A549 (cell line): ENCODE measurements around the gene FADS1. TPM values are rescaled to one million over a fixed set of nuclear protein-coding genes. Genes with fewer than 3 reads are reported as not detected.

ENCODE experiments used
- ATAC-seq, 2 experiments: fragments of 200-7000 bp in 1 of 2; fragments of >200 bp in 1 of 2; cut with Nextera tagmentation in 1 of 2; cut with Tn5 transposase in 1 of 2; 3 replicates each; pipeline versions ENCODE4 v1.8.0 to v1.9.1; 2018 to 2020; ENCODE audit warnings: mild to moderate bottlenecking in 1 of 2, moderate library complexity in 1 of 2
- CTCF ChIA-PET: fragments of 300-600 bp; sonication (Branson Sonifier 250); formaldehyde crosslinking; extraction: SDS; loops from one replicate; lab custom pipeline; 2021; ENCODE audit warnings: antibody characterized with exemption, inconsistent platforms; lab: Yijun Ruan, JAX
- POLR2A ChIA-PET: fragments of 350-600 bp; formaldehyde crosslinking; extraction: SDS; loops from one replicate; lab custom pipeline; 2021; ENCODE audit warnings: antibody characterized with exemption, inconsistent platforms; lab: Yijun Ruan, JAX
- DNase-seq, 2 experiments: peaks; one replicate each; pipeline versions ENCODE4 v3.0.0 to v3.0.0-alpha.2; 2011 to 2016; ENCODE audit warnings: low read depth in 1 of 2, low spot score in 1 of 2
- FAIRE-seq: peaks from 2 replicates; lab custom pipeline; 2011; peaks lifted over from hg19 to GRCh38; lab: Jason Lieb, UNC
- H3K27ac ChIP-seq, 2 experiments: fragments of >200 bp; sonication (Bioruptor Twin); formaldehyde crosslinking; 3 replicates each; pipeline ENCODE4 v1.5.1; 2016 to 2017
- H3K4me1 ChIP-seq: fragments of >200 bp; sonication (Bioruptor Twin); formaldehyde crosslinking; 3 replicates; pipeline ENCODE4 v1.6.1; 2016
- H3K4me2 ChIP-seq: fragments of >200 bp; sonication (Bioruptor Twin); formaldehyde crosslinking; 3 replicates; pipeline ENCODE4 v1.6.1; 2016
- H3K4me3 ChIP-seq: fragments of >200 bp; sonication (Bioruptor Twin); formaldehyde crosslinking; 3 replicates; pipeline ENCODE4 v1.5.1; 2016
- H3K9me3 ChIP-seq: fragments of >200 bp; sonication (Bioruptor Twin); formaldehyde crosslinking; 3 replicates; pipeline ENCODE4 v1.6.1; 2016
- BHLHE40 ChIP-seq: IDR thresholded peaks from 2 replicates; pipeline ENCODE4 v1.6.1; 2012; ENCODE audit warnings: low read depth, low read length, inconsistent platforms
- CEBPB ChIP-seq, 2 experiments: fragments of >200 bp in 1 of 2; sonication (Bioruptor Twin) in 1 of 2; formaldehyde crosslinking in 1 of 2; IDR thresholded peaks; 2 replicates each; pipeline ENCODE4 v1.6.1; 2012 to 2016
- CHD2 ChIP-seq: fragments of 150-350 bp; IDR thresholded peaks from 2 replicates; pipeline ENCODE4 v1.6.1; 2014; ENCODE audit warnings: low read length; ENCODE audit not compliant: partially characterized antibody
- EHF ChIP-seq: fragments of 250-450 bp; sonication (Bioruptor Pico); IDR thresholded peaks from 2 replicates; pipeline ENCODE4 v1.5.0; 2020; ENCODE audit warnings: mild to moderate bottlenecking
- EP300 ChIP-seq, 2 experiments: fragments of >200 bp; sonication (Bioruptor Twin); formaldehyde crosslinking; IDR thresholded peaks; 2 replicates in 1 of 2; 3 replicates in 1 of 2; pipeline ENCODE4 v1.6.1; 2016 to 2017
- ESRRA ChIP-seq: fragments of 150-350 bp; IDR thresholded peaks from 2 replicates; pipeline ENCODE4 v1.6.1; 2014; ENCODE audit warnings: mild to moderate bottlenecking, low read length, borderline replicate concordance
- FOXS1 ChIP-seq: fragments of 250-450 bp; sonication (Bioruptor Pico); IDR thresholded peaks from 2 replicates; pipeline ENCODE4 v1.5.0; 2020; ENCODE audit warnings: mild to moderate bottlenecking, moderate library complexity
- HDAC2 ChIP-seq: fragments of 200-600 bp; sonication (generic); IDR thresholded peaks from 2 replicates; pipeline ENCODE4 v1.6.1; 2016
- JUN ChIP-seq, 2 experiments: fragments of >200 bp; sonication (Bioruptor Twin); formaldehyde crosslinking; IDR thresholded peaks; 2 replicates in 1 of 2; 3 replicates in 1 of 2; pipeline ENCODE4 v1.6.1; 2016 to 2017
- JUNB ChIP-seq: fragments of >200 bp; sonication (Bioruptor Twin); formaldehyde crosslinking; IDR thresholded peaks from 2 replicates; pipeline ENCODE4 v1.6.1; 2016
- KDM1A ChIP-seq: fragments of 200-600 bp; sonication (generic); IDR thresholded peaks from 2 replicates; pipeline ENCODE4 v1.6.1; 2016; ENCODE audit warnings: low read depth, mild to moderate bottlenecking
- MAFK ChIP-seq: fragments of 450-650 bp; IDR thresholded peaks from 2 replicates; pipeline ENCODE4 v1.6.1; 2014; ENCODE audit not compliant: partially characterized antibody
- MYC ChIP-seq: IDR thresholded peaks from 2 replicates; pipeline ENCODE4 v1.6.1; 2012; ENCODE audit warnings: mild to moderate bottlenecking, inconsistent platforms, low read length, improper control_type of control experiment, borderline replicate concordance
- PHF8 ChIP-seq: fragments of 200-600 bp; sonication (generic); IDR thresholded peaks from 2 replicates; pipeline ENCODE4 v1.6.1; 2016; ENCODE audit warnings: low read depth, mild to moderate bottlenecking, antibody characterized with exemption, moderate library complexity, borderline replicate concordance
- POLR2A ChIP-seq: IDR thresholded peaks from 2 replicates; pipeline ENCODE4 v1.6.1; 2012; ENCODE audit warnings: mild to moderate bottlenecking, low read length
- POLR2AphosphoS2 ChIP-seq: conservative IDR thresholded peaks from 2 replicates; pipeline ENCODE4 v1.6.1; 2012; ENCODE audit warnings: low read length, improper control_type of control experiment, inconsistent platforms
- RCOR1 ChIP-seq: fragments of 150-350 bp; IDR thresholded peaks from 2 replicates; pipeline ENCODE4 v1.6.1; 2014; ENCODE audit warnings: antibody characterized with exemption, low read length, low read depth
- RNF2 ChIP-seq: fragments of 200-600 bp; sonication (generic); IDR thresholded peaks from 2 replicates; pipeline ENCODE4 v1.6.1; 2016; ENCODE audit warnings: low read depth, mild to moderate bottlenecking, antibody characterized with exemption, moderate library complexity, borderline replicate concordance
- SREBF2 ChIP-seq: fragments of 450-650 bp; IDR thresholded peaks from 2 replicates; pipeline ENCODE4 v1.6.1; 2014; ENCODE audit warnings: mild to moderate bottlenecking, moderate library complexity
- TFCP2L1 ChIP-seq: fragments of 250-450 bp; sonication (Bioruptor Pico); IDR thresholded peaks from 2 replicates; pipeline ENCODE4 v1.5.0; 2021; ENCODE audit warnings: mild to moderate bottlenecking
- ZC3H11A ChIP-seq: fragments of 450-650 bp; IDR thresholded peaks from 2 replicates; pipeline ENCODE4 v1.6.1; 2014; ENCODE audit warnings: antibody characterized with exemption, mild to moderate bottlenecking
- ZSCAN20 ChIP-seq: fragments of 250-450 bp; sonication (Bioruptor Pico); IDR thresholded peaks from 2 replicates; pipeline ENCODE4 v1.8.0; 2022; ENCODE audit warnings: mild to moderate bottlenecking, moderate library complexity
- WGBS: methylation state at CpG from one replicate; pipeline ENCODE4 v1.1.6; 2017; ENCODE audit errors: missing lambda C conversion rate; 5-methylcytosine and 5-hydroxymethylcytosine counted together
- polyA plus RNA-seq, 4 experiments: library from polyadenylated mRNA; depleted of rRNA in 3 of 4; stranded (reverse); fragments of >200 nt; fragmentation: RNase III in 1 of 4; extraction: RNeasy Plus Mini Kit Qiagen cat#74134 plus additional on column Dnase treatment in 1 of 4; gene quantifications; 2 replicates in 3 of 4; 3 replicates in 1 of 4; pipeline ENCODE4 v1.2.3, GENCODE V29; 2011 to 2017
- TF ChIP-seq, protein P1 (sequence below): fragments of >200 bp; sonication (Bioruptor Twin); formaldehyde crosslinking; IDR thresholded peaks from 3 replicates; pipeline ENCODE4 v1.6.1; 2016
- TF ChIP-seq, protein P2 (sequence below): IDR thresholded peaks from 2 replicates; pipeline ENCODE4 v1.6.1; 2012; ENCODE audit warnings: low read depth, borderline replicate concordance

FADS1 gene
- polyA plus RNA-seq, 2 of the 4 experiments (the other 2 are of a cell fraction), result 163 to 205 TPM

DNA sequence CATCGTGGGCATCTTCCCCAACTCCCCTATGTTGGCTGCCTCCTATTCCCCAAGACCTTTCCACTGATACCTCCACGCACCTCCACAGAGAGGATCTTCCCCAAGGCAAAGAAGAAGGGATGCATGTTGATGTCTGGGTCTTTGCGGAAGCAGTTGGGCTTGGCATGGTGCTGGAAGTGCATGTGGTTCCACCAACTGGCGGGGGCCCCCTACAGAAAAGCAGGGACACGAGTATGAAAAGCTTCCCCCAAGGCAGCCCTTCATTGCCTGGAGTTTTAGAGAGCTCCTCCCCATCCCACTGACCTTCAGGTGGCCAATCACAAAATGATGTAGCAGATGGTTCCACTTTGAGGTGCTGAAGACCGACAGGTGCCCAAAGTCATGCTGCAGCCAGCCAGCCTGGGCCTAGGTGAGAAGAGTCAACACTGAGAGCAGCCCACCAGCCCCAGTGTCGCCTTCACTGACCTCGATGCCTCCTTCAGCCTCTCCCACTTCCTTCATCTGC lies 6.1 kb downstream of the FADS1 start (continued):
- TF ChIP-seq, protein P1, sequence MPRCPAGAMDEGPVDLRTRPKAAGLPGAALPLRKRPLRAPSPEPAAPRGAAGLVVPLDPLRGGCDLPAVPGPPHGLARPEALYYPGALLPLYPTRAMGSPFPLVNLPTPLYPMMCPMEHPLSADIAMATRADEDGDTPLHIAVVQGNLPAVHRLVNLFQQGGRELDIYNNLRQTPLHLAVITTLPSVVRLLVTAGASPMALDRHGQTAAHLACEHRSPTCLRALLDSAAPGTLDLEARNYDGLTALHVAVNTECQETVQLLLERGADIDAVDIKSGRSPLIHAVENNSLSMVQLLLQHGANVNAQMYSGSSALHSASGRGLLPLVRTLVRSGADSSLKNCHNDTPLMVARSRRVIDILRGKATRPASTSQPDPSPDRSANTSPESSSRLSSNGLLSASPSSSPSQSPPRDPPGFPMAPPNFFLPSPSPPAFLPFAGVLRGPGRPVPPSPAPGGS, result no peak
- TF ChIP-seq, protein P2, sequence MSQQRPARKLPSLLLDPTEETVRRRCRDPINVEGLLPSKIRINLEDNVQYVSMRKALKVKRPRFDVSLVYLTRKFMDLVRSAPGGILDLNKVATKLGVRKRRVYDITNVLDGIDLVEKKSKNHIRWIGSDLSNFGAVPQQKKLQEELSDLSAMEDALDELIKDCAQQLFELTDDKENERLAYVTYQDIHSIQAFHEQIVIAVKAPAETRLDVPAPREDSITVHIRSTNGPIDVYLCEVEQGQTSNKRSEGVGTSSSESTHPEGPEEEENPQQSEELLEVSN, result no peak

DNA sequence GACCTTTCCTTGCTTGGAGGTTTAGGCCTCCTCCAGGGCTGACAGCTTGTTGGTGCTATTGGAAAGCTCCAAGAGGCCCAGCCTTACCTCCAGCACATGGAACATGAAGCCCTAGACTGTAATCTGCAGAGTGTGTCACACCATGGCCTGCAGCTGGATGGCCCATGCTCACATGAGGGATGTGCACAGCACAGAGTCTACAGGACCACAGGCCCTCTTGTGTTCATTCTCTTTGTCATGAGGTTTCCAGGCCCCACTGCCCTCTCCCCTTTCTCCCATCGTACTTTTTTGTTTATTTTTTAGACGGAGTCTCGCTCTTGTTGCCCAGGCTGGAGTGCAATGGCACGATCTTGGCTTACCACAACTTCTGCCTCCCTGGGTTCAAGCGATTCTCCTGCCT lies 10.0 kb downstream of the FADS1 start:
- FAIRE-seq, result no peak
- no peak for TF ChIP-seq RNF2
- 87% methylated on average over 5 of the region's 5 CpGs for WGBS

DNA sequence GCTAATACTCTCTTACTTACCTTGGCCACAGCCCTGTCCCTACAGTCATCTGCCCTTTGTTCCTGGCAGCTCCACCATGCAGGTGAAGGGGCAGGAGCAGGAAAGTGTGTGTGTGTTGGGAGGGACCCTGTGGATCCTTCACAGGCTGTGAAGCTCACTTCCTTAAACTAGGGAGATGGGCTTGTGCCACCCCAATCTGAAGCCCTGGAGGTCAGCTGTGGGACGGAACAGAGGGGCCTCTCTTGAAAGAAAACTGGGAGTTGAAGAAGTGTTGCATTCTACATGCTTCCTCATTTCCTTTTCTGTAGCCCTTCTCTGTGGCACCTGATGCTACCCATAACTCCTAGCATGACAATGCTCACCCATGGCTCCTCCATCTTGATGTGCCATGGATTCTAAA lies 11.7 kb downstream of the FADS1 start:
- POLR2A ChIA-PET, result interaction anchor here (2.1 kb wide), 1 partner anchor 10 kb away, joined by 14 read pairs; no protein-coding TSS in a partner anchor
- no peak overlapping the region for H3K27ac ChIP-seq
- H3K4me3 ChIP-seq, result no peak overlapping the region
- no peak for FAIRE-seq
- H3K9me3 ChIP-seq, result no peaks in the 10 kb centered on the region
- TF ChIP-seq CEBPB (IDR thresholded peaks at IDR 0.05), result no peak
- TF ChIP-seq RNF2, result no peak
- no peak for TF ChIP-seq ESRRA
- no peak for TF ChIP-seq SREBF2
- TF ChIP-seq, protein P1, result no peak
- no peak for TF ChIP-seq KDM1A
- TF ChIP-seq EHF (CRISPR knock-in tag), result no peak
- no peak for TF ChIP-seq JUNB
- TF ChIP-seq FOXS1 (CRISPR knock-in tag), result no peak
- no peak for TF ChIP-seq PHF8
- TF ChIP-seq MYC, result no peak
- TF ChIP-seq ZC3H11A, result no peak
- TF ChIP-seq BHLHE40, result no peak
- no peak for TF ChIP-seq JUN (IDR thresholded peaks at IDR 0.05)
- DNase-seq, result no peak
- no peak overlapping the region for H3K4me2 ChIP-seq
- H3K4me1 ChIP-seq, result peaks cover 28% of the 10 kb centered on the region
- no peak for ATAC-seq
- 92% methylated on average over 1 of the region's 1 CpG for WGBS
- CTCF ChIA-PET, result interaction anchor here (0.7 to 4.2 kb wide), 7 partner anchors 7 to 303 kb away, joined by 3 to 52 read pairs (median 3); partner anchors contain the start of gene FADS2

More for the DNA sequence above, 10.0 kb downstream of the FADS1 start:
- ATAC-seq (no peak; a peak in 1 of 6 replicates), DNase-seq (no peak)
- no peak overlapping the region for H3K27ac ChIP-seq
- POLR2A ChIA-PET, result interaction anchor here (0.9 to 2.1 kb wide), 3 partner anchors 8 to 15 kb away, joined by 3 to 14 read pairs (median 3); partner anchors contain the start of genes FEN1 and TMEM258
- H3K9me3 ChIP-seq, result no peaks in the 10 kb centered on the region
- no peak overlapping the region for H3K4me3 ChIP-seq
- H3K4me1 ChIP-seq, result peaks cover 12% of the 10 kb centered on the region
- no peak overlapping the region for H3K4me2 ChIP-seq
- CTCF ChIA-PET, result interaction anchor here (0.6 to 4.2 kb wide), 15 partner anchors 9 to 477 kb away, joined by 3 to 52 read pairs (median 4); partner anchors contain the start of genes FADS1, FADS2 and INCENP

DNA sequence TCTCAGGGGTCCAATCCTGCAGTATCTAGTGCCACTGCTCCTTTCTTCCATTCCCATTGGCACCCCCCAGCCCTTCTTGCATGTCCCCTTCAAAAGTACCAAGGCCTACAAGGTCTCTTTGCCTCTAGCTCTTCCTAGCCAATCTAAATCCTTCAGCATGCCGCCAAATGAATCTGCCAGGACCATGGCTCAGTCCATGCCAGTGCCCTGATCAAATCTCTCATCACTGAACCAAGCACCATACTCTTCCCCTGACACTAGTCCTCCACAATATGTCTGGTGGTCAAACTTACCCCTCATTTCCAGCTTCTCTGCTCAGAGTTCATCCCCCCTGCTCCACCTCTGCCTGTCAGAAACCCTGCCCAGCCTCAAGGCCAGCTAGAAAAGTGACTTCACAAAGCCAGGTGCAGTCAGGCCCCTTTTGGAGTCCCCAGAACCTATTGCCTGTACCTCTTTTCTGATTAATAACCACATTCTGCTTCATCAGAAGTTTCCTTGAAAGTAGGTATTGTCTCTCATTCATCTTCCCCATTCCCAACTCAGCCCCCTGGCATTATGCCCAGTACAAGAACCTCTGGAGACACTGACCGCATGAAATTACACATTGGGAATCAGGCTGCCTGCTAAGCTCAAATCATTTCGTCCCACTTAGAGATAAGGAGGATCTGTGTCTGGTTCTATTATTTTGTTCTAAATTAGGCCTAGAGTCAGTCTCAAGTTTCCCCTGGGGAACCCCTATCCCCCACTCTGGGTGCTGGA lies 12.7 kb downstream of the FADS1 start:
- no peak for FAIRE-seq
- H3K9me3 ChIP-seq, result no peaks in the 10 kb centered on the region
- ChIA-PET POLR2A (interaction anchor here (1.7 kb wide), 1 partner anchor 11 kb away, joined by 8 read pairs; no protein-coding TSS in a partner anchor), CTCF (interaction anchor here (0.6 to 2.7 kb wide), 9 partner anchors 10 to 304 kb away, joined by 3 to 10 read pairs (median 4); partner anchors contain the start of gene FADS1)
- H3K4me3 ChIP-seq, result no peak overlapping the region
- H3K4me1 ChIP-seq, result peaks cover 32% of the 10 kb centered on the region
- ATAC-seq, result no peak
- H3K27ac ChIP-seq, result no peak overlapping the region
- WGBS, result 93% methylated on average over 3 of the region's 3 CpGs
- no peak overlapping the region for H3K4me2 ChIP-seq
- no peak for TF ChIP-seq CHD2
- TF ChIP-seq EP300 (IDR thresholded peaks at IDR 0.05), result no peak
- no peak for TF ChIP-seq TFCP2L1 (CRISPR knock-in tag)
- no peak for TF ChIP-seq JUN (IDR thresholded peaks at IDR 0.05)
- TF ChIP-seq RCOR1, result no peak
- no peak for TF ChIP-seq HDAC2
- no peak for TF ChIP-seq POLR2AphosphoS2
- no peak for TF ChIP-seq POLR2A
- TF ChIP-seq ZSCAN20, result no peak
- no peak for TF ChIP-seq EHF (CRISPR knock-in tag)
- no peak for TF ChIP-seq MAFK
- DNase-seq, result no peak
